GM19395 (cell line): ENCODE data around the gene KCNT2.
"Not testable (repeated sequence)": the region's sequence is repeated elsewhere in the genome, so short reads cannot be mapped to it uniquely, and the experiment has no call there.

ENCODE experiments used
- ATAC-seq: cut with Tn5 transposase; IDR thresholded peaks from one replicate; pipeline ENCODE4 v1.9.1; 2021; ENCODE audit warnings: mild to moderate bottlenecking, moderate library complexity; ENCODE audit not compliant: unreplicated experiment

KCNT2 gene

GRCh38 chr1:196517193-196517592 is 91.0 kb downstream of the KCNT2 start:
- no peak for ATAC-seq

- no peak for ATAC-seq
Measured at GRCh38 chr1:196516373-196516772, 91.9 kb downstream of the KCNT2 start.

DNA sequence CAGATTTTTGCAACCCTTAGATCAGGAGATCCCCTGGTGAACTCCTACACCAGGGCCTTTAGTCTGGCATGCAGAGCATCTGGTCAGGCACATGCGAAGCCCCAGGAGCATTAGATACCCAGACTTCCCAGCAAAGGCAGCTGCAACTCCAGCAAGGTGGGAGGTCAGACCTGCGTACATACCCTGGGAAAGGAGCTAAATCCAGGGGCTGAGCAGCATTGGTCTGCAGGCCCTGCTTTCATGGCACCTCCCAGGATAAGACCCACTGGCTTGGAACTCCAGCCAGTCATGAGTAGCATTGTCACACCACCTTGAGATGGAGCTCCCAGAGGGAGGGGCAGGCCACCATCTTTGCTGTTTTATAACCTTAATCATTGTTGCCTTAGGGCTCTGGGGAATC is 92.3 kb downstream of the KCNT2 start:
- ATAC-seq, result no peak

DNA sequence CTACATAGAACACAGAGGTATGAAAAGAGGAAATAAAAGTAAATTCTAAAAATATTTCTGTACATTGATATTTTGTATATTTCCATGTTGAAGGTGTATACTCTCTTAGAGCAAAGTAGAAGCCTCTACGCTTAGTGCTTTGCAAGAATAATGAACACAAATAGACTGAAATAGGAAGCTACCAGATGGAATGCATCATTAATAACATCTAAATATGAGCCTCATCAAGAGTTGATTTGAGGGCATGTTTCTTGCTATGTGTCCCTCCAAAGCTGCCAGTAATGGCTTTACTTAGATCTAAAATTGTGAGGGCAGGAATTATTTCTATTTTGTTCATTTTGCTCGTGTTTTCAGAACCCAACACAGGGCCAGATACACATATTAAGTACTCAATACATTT is 94.4 kb downstream of the KCNT2 start:
- no peak for ATAC-seq

GRCh38 chr1:196510451-196510850 is 97.8 kb downstream of the KCNT2 start:
- ATAC-seq, result no peak

- not testable (repeated sequence) for ATAC-seq
Measured at GRCh38 chr1:196504224-196504623, 104.0 kb downstream of the KCNT2 start.

DNA sequence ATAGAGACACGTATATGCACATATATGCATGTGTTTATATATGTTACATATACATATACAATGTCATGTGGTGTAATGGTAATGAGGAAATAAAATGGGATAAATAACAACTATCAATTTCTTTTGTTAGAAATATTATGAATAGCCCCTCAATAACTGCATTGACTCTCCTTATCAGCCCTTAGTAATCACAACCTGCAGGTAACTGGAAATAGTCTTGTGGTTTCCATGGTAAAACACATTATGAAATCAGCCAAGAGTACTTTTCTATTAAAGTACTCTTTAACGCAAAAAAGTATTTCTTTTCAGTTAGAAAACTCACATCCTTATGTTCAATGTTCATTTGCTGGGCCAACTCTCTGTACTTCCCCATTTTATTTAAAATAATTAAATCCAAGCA is 105.8 kb downstream of the KCNT2 start:
- ATAC-seq, result no peak

DNA sequence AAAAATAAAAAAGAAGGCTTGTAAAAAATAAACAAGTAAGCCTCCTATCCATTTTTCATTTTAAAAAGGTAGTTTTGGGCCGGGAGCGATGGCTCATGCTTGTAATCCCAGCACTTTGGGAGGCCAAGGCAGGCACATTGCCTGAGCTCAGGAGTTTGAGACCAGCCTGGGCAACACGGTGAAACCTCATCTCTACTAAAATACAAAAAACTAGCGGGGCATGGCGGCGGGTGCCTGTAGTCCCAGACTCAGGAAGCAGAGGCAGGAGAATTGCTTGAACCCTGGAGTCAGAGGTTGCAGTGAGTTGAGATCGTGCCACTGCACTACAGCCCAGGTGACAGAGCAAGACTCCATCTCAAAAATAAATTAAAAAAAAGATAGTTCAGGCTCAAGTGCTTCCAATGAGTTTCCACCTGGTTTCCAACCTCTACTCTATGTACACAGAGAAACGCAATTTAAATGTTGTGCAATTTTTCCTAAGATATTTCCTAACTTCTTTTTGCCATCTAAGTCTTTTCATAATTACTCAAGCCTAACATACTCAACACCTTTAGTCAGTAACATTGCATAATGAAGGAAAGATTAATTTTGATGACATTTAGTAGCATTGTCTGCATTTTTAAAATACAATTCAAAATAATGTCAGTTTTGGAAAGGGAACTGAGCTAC is 106.3 kb downstream of the KCNT2 start:
- ATAC-seq, result no peak

DNA sequence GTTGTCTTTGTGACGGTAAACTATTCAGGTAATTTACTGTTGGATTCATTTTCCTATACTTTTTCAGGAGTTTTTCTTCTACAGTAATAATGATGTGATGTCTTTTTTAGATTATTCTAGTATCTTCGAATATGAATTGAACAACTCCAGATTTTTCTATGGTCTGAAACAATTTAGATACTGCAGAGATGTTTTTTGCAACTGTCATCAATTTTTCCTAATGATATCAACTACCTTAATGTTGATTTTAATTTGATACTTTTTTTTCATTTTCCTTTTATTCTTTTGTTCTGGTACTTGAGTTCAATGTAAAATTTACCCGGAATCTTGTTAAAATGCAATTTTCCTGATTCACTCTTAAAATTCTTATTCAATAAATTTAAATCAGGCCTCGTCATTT is 110.4 kb downstream of the KCNT2 start:
- no peak for ATAC-seq

DNA sequence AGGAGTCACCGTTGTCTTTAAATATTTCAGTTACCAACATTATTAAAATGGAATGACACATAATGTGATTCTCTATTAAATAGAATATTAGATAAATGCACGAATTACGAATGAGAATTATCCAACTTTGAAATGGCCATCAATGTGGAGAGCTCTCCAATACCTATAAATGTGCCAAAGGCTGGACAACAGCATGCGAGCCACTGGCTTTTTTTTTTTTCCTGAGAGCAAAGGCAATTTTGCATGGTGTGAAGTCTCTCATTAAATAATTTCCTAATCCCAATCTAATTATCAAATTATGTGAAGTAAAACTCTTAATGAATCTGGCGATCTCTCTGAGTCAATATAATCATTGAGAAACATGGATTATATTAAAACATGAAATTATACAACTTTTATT is 113.5 kb downstream of the KCNT2 start:
- ATAC-seq, result no peak

DNA sequence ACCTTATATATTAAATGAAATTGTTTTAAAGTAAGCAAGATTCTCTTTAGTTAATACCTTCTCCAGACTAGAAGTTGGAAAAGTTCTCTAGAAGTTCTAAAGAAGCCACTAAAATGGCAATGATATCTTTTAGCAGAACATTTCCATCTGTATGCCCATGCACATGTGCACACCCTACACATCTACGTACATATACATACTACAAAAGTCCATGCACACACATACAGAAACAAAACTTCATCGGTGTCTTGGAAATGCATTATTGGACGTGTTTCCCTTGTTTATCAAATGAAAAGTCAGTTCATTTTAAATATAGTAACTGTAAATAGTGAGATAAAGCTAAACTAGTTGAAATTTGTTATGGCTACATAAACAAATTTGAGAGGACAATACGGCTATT is 114.4 kb downstream of the KCNT2 start:
- no peak for ATAC-seq

GRCh38 chr1:196488579-196488978 is 119.7 kb downstream of the KCNT2 start:
- ATAC-seq, result no peak

DNA sequence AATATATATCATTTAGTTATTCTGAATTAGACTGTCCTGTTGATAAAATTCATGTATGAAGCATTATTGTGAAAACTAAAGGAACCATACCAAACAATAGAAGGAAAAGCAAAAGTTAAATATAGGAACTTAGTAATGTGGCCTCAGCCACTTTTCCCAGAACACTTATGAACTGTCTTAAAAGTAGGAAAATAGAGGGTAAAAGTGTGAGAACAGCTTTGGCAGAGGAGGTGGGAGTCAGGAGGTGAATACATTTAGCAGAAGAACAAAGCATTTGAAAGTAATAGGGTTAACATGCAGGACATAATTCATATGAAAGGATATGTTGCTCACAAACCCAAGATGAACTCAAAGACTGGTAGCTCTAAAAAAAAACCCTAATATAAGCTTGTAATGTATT is 121.9 kb downstream of the KCNT2 start:
- ATAC-seq, result no peak

- ATAC-seq, result no peak
Measured at GRCh38 chr1:196481616-196482015, 126.6 kb downstream of the KCNT2 start.

- no peak for ATAC-seq
Measured at GRCh38 chr1:196477262-196477661, 131.0 kb downstream of the KCNT2 start.

DNA sequence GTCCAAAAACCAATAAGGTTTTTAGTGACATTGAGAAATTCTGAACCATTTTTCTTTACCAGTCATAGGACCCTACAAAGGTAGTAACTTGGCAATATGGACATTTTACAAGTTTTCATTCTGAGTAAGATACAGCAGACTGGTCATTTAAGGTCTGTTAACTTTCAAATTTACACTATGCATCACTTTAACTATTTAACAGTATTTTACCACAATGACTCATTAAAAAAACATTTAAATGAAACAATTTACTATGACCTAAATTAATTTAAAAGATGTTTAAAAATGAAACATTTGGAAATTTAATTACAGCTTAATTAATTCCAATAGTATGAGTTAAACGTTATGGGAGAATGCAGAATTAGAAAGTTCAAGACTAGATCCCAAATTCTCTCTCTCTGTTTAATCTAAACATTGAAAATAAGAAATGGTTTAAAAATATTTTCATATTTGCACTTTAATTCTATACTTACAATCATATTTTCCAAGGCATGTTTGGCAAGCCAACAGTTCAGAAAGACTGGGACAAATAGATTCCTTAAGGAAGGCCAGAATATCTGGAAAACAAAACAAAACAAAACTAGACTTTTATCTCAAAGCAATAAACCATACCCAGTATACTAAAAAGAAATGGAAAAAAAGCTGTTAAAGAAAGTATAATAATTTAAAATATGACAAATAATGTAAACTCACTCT is 140.9 kb downstream of the KCNT2 start:
- no peak for ATAC-seq

GRCh38 chr1:196466654-196467053 is 141.6 kb downstream of the KCNT2 start:
- no peak for ATAC-seq

DNA sequence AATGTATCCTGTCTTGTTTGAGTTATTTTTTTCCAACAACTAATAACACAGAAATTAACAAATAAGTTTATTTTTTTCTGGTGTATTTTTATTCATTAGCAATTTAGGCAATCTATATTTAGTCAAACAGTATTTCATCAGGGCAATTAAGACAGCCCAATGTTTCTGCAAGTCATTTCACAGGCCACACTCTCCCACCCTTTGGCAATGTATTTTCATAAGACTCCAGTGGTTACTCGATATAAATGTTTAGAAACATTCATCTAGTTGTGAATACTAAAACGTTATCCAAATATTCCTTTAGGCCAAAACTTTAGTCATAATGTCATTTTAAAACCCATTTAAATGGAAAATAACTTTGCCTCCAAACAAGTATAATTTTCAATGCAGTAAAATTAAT is 142.1 kb downstream of the KCNT2 start:
- ATAC-seq, result no peak

DNA sequence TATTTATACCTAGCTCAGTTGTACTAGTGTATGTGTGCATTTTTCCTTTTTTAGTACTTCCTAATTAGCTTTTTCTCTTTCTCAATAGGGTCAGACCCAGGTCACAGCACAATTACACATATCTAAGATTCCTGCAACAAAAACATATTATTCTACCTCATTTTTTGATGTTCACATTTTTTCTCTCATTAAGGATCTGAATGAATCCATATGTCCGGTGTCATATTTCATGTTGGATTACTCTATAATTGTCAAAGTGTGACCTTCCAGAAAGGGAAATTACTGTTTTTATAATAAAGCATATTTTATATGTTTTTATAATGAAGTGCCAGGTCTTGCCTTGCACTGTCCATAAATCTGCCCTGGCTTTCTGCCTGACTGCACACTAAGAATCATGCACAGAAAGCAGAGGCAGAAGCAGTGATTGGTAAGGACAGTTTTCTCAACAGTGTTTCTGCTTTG is 143.7 kb downstream of the KCNT2 start:
- ATAC-seq, result no peak

- no peak for ATAC-seq
Measured at GRCh38 chr1:196462086-196462485, 146.2 kb downstream of the KCNT2 start.

DNA sequence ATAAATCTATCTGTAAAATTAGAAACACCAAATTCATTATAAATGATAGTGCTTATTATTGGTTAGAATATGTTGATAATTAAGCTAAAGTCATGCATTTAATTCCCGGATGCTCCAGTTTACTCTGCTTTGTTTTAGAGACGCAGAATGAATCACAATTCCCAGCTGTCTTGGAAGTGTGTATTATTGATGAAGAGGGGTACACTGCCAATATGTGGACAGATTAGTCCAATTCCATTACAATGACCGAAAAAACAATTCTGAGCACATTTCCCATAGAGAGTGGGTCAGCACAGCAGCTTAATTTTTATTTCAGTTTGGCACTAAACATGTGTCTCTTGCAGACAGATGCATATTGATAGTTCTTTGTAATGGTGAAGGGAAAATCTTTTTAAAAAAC is 146.7 kb downstream of the KCNT2 start:
- no peak for ATAC-seq

GRCh38 chr1:196459383-196459782 is 148.9 kb downstream of the KCNT2 start:
- no peak for ATAC-seq

DNA sequence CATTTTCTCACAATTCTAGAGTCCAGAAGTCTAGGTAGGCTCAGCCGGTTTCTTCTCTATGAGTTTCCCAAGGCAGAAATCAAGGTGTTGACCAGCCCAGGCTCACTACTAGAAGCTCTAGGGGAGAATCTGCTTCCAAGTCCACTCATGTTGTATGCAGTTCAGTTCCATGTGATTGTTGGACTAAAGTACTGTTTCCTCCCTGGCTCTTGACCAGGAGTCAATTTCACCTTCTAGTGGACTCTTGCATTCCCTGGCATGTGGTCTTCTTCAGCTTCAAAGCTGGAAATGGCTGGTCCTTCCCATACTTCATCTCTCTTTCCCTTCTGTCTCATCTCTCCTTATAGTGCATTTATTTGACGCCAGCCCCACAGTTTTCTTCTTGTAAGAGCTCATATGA is 153.4 kb downstream of the KCNT2 start:
- ATAC-seq, result no peak
